ENCODE results near the gene LDB2. TPM values are rescaled to one million over a fixed set of nuclear protein-coding genes. Genes with fewer than 3 reads are reported as not detected.

The LDB2 gene
- total and polyA plus RNA-seq, 2 of the 8 experiments (the other 6 are each of a cell fraction or from before 2014, with no cell fraction given): 57.0 to 140 TPM

- no peak for TF ChIP-seq KDM4A (IDR thresholded peaks at IDR 0.05; ENCODE audit: low read depth, low read length, severe bottlenecking)
Observed at GRCh38 chr4:16826406-16826910, 72.0 kb downstream of the LDB2 start (continued).

All from H1 (cell line).